ENCODE measurements around the gene MYO1D.
"Not testable (repeated sequence)": the region's sequence is repeated elsewhere in the genome, so short reads cannot be mapped to it uniquely, and the experiment has no call there.

The MYO1D gene

GRCh38 chr17:32563583-32563982 lies 313.3 kb downstream of the MYO1D start:
- no peak for DNase-seq

- DNase-seq, result no peak
Measured at GRCh38 chr17:32558997-32559650, 317.8 kb downstream of the MYO1D start.

DNA sequence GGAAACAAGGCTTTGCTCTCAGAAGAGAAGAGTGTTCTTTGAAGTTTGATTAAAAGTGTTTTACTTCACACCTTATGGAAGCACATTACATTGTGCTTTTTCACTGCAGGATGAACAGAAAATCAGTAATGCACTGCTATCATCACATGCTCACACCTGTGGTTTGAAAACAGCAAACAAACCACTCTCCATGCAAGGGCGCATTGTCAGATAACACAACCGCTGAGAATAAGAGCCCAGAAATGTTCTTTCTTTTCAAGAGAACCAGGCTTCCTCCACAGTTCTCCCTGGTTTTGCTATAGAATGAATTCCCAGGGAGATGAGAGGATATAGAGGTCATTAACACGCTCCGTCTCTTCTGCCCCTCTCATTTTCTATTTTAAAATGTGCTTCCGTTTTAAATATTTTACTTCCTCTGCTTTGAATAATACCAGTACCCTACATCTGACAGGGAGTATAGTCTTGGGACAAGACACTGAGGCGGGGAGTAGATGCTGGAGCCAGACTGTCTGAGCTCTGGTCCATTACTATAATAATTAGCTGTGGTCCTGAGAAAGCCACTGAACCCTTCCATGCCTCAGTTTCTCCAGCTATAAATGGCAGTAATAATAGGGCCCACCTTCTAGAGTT lies 318.5 kb downstream of the MYO1D start:
- DNase-seq, result no peak

DNA sequence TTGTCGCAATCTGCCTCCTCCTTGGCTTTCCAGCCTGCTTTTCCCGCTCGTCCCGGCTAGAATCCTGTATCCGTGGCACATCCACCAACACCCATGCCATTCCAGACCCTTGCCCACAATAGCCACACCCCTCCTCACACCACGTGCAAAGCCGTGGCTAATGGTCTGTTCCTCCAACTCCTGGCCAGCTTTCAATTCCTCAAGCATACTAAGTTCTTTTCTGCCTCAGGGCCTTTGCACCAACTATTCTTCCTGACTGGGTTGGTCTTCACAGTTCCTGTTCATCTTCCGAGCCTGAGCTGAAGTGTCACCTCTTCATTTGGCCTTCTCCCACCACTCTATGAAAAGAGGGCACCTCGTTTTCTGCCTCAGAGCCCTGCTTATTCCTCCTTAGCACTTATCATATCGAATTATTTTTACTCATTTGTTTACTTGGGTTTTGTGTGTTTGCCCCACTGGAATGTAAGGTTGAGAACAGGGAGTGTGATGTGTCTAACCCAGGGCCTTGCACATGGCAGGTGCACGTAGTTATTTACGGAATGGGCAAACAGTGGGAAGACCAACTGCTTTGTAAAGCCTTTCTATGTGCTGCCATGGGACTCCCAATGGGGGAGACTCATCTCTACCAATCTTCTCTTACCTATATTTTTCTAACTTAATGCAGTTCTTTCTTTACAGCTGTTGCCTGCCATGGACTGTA lies 321.2 kb downstream of the MYO1D start:
- DNase-seq, result no peak

DNA sequence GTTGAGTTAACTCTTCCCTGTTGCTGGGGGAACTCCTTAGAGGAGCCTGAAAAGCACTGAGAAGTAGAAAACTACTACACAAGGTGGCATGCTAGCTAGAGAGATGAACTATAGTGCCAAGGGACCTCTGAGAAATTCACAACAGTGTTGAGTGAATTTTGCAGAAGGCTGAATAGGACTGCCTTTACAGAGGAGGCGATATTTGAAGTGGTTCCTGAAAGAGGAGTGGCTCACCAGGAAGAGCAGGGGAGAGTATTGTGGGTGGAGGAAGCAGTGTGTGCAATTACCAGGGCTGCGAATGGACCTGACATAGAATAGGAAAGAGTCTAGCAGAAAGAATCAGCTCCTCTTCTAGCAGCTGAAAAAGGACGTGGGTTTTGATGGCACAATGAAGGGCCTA lies 323.8 kb downstream of the MYO1D start:
- no peak for DNase-seq

- no peak for DNase-seq
Measured at GRCh38 chr17:32552280-32552679, 324.6 kb downstream of the MYO1D start.

DNA sequence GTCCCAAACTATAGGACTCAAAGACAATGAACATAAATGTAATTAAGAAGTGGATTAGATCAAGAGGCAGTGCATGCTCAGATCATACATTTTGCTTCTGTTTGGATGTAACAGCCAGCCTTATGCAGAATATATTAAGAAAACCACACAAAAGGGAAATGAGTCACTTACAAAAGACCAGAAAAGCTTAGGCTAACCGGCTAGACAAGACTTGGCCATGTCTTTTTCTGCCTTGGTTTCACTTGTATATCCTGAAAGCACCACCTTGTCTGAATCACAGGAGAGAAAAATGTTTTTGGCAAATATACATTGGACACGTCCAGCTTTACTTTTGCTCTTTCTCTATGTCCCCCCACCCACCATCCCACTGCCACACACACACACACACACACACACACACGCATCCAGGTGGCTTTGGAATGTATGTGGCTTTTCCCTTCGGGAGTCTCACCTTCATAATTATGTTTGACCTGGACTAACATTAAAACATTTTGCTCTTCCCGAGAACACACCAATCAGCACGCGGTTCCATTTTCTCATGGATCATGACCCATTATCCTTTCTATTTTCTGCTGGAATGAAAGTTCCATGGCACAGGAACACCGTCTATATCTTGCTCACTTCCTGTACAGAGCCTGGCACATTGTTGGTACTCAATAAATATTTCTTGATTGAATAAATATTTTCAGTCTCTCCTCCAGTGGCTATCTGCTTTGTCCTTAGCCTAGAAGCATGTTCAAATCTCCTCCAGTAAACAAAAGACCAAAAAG lies 325.6 kb downstream of the MYO1D start:
- no peak for DNase-seq

DNA sequence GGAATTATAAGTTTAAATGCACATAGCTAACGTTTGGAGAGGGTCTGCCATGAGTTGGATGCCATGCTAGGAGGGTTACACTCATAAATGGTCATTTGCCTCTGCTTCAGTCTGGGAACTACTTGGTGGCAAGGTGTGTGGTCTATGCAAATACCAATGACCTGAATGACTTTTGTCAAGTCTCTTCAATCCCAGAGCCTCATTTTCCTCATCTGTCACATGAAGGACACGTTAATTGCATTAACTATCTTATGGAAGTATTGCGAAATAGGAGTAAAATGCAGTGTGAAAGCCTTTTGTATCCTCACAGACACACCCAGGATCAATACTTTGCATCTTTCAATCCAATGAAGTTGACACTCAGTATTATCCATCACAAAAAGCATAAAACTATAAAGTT lies 327.4 kb downstream of the MYO1D start:
- DNase-seq, result no peak

- no peak for DNase-seq
Measured at GRCh38 chr17:32546031-32546444, 330.9 kb downstream of the MYO1D start.

DNA sequence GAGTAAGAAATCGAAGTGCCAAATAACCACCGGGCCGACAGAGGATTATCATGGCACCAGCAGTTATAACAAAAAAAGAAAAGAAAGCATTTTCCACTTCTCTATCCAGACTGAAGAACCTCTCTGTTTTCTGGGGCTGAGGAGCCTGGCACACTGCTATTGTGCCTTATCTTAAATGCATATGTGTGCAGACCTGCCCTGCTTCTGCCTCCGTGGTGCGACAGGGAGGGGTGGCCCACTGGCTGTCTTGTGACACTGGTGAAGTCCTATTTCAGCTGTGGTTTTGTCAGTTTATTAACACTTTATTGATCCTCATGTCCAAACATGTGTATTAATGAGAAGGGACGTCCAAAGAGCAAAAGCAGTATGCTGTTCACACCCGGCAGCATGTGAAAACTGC lies 334.7 kb downstream of the MYO1D start:
- no peak for DNase-seq

DNA sequence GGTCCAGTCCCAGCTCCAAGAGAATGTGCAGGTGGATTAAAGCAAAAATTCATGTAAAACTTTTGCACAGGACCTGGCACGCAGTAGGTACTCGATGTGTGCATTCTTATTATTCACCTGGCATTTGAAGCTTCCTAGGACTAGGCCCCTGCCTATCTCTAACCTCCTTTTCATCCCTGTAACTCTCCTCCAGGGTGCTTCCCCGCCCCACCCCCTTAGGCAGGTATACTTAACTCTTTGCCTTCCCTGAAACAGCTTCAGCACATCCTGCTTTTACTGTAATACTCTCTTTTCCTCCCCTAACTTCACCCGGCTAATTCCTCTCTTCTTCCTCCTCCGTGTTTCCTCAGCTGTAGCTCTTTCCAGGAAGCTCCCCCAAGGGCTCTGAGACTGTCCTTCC lies 335.3 kb downstream of the MYO1D start:
- DNase-seq, result no peak

DNA sequence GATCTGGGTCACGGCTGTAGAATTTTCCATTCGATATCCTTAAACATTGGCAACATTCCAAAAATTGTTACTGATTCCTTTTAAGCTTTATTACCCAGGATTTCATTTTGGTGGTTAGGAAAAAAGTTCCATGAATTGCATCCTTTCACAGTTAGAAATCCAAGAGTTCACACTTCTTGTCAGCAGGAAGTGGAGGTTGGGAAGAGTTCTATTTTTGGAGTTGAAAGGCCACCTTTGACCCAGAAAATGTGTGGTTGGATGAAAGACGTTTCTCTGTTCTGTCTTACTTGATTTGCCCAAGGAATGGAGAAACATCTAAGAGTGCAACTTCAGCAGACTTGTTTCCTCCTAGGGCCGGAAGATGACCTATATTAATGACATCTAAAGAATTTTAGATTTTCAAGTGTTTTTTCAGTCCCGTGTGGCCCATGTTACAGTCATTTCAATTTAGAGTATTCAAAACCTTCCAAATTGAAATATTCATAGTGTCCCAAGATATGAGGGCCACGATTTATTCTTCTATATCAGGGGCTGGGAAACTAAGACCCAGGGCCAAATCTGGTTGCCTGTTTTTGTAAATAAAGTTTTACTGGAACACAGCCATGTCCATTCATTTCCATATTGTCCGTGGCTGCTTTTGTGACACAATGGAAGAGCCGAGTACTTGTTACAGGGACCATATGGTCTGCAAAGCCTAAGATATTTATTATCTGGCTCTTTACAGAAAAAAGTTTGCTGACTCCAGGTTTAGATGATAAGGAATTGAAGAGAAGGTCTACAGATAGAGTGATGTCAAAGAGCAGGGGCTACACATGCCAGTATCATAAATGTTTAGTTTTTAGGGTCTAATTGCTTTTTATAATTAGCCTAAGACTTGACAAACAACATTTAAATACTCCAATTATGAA lies 339.9 kb downstream of the MYO1D start:
- no peak for DNase-seq

DNA sequence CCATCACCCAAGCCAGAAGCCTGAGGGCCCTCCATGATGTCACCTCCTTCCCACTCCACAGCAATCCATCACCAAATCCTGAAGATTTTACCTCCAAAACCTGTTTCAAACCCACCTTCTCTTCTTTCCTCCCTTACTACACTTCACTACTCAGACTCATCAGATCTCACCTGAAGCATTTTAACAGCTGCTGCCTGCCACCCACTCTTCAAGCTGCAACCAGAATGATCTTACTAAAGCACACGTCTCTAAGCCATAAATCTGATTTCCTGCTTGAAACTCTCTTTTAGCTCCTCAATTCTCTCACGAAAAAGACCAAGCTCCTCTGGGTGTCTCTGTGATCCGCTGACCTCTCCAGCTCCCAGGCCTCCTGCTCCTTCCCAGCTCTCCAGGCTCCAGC lies 343.6 kb downstream of the MYO1D start:
- DNase-seq, result no peak

DNA sequence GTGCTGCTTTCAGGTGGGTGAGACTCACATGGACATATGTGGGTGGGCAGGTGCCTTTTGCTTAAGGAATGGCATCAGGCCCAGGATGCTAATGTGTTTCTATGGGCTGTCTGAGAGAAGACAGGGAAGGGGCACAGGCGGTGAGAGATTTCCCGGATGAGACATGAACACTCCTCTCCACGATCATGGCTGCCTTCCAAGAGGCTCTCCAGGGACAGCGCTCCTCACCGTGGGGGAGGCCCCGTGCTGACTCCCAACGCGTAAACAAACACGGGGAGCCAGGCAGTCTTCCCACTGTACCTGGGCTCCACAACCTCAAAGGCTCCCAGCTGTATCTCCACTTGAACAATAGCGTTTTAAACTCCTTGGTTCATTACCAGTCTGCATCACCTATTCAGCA lies 347.3 kb downstream of the MYO1D start:
- no peak for DNase-seq

DNA sequence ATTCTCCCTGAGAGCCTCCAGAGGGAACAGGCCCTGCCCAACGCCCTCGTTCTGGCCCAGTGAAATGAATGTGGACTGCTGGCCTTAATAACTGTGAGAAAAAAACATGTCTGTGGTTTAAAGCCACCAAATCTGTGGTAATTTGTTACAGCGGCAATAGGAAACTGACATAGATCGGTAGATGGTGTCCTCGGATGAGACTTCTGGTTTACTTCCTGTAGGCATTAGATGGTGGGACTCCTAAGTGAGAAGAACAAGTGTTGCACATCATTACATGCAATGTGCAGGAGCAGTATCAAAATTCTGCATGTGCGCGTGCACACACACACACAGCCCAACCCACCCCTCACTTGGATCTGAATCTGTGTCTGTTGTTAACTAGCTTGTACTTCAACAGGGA lies 348.1 kb downstream of the MYO1D start:
- DNase-seq, result no peak

DNA sequence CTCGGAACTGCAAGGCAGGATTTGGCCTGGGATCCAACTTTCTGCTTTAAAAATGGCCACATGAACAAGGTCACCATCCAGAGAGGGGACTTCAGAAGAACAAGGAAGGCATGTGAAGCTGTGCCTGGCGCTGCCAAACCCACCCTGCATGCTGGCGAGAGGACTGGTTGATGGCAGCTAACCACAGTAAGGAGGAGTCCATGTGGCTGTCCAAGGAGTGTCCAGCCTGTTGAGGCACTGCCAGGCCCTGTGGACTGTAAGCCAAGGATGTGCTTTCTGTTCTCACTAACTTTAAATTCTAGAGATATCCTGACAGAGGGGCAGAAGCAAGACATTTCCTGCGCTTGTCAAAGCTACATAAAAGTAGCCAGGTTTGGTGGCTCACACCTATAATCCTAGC lies 349.8 kb downstream of the MYO1D start:
- no peak for DNase-seq

GRCh38 chr17:32525122-32525521 lies 351.8 kb downstream of the MYO1D start:
- DNase-seq, result no peak

DNA sequence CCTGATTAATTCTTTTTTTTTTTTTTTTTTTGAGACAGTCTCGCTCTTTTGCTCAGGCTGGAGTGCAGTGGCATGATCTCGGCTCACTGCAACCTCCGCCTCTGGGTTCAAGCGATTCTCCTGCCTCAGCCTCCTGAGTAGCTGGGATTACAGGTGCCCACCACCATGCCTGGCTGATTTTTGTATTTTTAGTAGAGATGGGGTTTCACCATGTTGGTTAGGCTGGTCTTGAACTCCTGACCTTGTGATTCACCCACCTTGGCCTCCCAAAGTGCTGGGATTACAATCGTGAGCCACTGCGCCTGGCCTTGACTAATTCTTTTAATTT lies 352.4 kb downstream of the MYO1D start:
- not testable (repeated sequence) for DNase-seq

GRCh38 chr17:32523827-32524552 lies 352.9 kb downstream of the MYO1D start:
- DNase-seq, result peak; percentile 57

- peak; percentile 68 for DNase-seq
Measured at GRCh38 chr17:32523017-32523680, 353.8 kb downstream of the MYO1D start.

- DNase-seq, result no peak
Measured at GRCh38 chr17:32520737-32521404, 356.1 kb downstream of the MYO1D start.
